ENCODE measurements around the gene RUVBL2.
"Not testable (repeated sequence)": the region's sequence is repeated elsewhere in the genome, so short reads cannot be mapped to it uniquely, and the experiment has no call there.

Gene RUVBL2

DNA sequence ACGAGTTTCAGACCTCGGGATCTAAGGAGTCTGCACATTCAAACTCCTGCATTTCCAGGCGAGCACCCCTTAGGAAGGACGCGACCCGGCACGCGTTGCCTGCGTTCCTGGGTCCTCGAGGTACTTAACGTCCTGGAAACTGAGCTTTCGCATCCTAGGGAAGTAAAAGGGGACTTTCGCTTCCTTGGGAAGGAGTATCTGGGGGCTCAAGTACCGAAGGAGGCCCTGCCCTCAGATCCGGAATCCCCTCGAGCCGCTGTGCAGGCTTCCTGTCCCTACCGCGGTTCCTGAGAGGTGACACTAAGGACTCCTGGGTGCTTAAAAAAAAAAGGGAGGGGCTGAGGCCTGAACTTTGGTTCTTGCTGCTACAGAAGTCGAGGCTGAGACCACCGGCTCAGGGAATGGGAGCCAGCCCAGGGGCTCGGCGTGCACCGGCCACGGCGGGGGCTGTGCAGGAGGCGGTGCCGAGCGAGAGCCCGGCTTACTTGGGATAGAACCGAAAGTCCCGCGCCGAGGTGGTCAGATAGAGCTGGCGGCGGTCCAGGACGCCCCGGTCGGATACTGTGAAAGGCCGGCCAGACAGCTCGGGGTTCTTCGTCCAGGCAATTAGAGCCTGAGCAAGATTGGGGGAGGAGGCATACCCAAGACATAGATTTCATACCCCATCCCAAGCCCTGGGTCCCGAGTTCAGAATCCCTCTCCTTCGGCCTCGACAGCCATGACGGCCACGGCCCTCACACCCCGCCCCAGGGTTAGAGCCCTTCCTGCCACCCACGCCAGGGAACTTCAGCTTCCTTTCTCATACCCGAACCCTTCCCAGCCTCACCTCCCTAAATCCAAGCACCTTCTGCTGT, 24.9 kb downstream of the RUVBL2 start:
- not testable (repeated sequence) for DNase-seq (ENCODE audit: low read depth)

DNA sequence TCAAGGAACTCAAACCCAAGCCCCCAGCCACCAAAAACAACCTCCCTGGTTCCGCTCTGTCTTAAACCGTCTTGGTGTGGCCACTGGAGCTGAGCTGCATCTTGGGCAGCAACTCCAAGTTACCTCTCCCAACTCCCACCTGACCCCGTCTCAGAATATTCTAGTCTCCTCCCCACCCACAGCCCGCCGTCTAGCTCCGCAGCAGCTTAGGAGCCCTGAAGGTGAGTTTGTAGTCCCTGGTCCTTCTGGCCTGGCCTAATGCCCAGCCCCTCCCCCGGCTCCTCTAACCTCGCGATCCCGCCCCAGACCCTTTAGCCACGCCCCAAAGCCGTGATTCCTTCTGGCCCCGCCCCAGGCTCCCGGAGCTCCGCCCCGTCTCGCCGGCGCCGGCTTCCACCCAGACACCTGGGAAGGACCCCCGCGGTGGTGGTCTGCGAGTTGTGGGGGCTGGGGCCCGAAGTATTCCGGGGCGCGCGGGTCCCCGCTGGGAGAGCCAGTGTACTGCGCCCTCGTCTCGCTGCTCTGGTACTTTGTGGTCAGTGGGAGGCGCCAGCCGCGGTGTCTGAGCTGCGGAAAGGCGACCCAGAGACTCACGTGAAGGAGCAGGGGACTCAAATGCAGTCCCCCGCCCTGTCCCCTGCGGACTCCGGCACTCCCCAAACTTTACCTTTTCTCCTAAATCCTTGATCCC, 25.7 kb downstream of the RUVBL2 start:
- DNase-seq (ENCODE audit: low read depth), result no peak

DNA sequence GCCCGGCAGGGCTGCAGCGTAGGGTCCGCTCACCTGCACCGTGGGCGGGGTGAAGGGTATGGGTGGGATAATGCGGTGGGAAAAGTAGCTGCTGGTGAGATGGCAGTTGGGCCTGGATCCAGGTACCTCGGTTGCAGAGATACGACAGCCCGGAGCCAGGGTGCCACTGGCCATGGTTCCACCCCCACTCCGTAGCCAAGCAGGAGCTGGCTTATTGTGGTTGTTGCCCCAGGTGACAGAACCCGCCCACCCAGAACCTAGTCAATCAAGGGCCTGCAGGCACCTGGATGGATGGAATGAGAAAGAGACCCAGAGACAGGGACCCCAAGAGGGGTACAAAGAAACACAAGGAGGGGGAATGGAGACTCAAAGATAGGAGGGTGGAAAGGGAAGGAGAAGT, 26.7 kb downstream of the RUVBL2 start:
- no peak for DNase-seq (ENCODE audit: low read depth)

DNA sequence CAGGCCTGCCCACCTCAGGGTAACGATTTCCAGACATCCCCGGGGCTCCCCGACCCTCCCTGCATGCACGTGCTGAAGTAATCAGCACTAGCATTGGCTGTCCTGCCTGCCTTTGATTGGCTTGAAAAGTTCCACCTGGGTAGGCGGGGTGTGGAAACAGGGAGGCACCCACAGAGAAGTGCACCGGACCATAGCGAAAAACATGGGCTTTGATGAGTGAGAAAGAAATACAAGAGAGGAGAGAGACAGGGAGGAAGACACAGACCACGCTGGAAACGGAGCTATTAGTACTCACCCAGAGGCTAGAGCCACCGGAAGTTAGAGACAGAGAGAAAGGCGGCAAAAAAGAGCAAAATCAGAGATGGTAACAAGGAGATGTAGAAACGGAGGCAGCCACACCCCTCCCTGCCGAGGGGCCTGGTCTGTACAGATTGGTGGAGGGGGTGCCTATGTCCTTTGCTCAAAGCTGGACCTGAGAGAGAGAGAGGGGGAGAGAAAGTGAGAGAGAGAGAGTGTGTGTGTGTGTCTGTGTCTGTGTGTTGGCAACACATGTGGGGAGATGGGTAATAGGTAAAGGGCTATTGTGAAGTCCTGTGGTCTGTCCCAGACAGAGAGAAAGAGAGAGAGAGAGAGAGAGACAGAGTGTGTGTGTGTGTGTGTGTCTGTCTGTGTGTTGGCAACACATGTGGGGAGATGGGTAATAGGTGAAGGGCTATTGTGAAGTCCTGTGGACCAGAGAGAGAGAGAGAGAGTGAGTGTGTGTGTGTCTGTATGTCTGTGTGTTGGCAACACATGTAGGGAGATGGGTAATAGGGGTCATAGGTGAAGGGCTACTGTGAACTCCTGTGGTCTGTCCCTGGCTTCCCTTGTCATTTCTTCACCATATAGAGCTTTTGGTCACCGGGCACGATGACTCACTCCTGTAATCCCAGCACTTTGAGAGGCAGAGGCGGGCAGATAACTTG, 27.5 kb downstream of the RUVBL2 start:
- no peak for DNase-seq (ENCODE audit: low read depth)

DNA sequence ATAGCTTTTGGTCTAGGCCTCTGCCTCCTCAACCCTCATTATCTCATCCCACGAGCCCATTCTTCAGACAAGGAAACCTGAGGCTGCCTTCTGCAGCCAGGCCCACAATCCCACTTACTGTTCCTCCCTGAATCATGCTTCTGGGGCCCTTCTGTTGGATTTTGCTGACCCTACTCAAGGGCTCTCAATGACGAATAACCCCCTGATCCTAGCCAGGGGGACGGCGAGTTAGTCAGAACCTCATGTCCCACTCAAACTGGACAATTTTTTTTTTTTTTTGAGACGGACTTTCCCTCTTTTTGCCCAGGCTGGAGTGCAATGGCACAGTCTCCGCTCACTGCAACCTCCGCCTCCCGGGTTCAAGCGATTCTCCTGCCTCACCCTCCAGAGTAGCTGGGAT, 28.4 kb downstream of the RUVBL2 start:
- DNase-seq (ENCODE audit: low read depth), result no peak

DNA sequence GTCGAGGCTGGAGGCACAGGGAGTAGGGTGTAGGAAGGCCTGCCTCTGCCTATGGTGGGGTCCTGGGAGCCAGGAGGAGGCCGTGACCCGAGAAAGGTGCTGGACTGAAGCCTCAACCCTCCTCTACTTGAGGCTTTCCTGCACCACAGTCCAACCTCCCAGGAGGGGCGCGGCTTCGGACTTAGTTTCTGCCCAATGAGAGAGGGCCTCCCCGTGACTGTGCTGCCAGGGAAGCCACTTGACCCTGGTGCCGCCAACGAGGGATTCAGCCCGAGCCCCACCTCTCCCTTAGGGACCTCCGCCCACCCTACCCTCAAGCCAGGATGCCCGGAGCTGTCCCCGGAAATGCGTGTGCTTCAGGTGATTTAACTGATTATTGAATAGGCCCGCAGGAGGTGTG, 30.5 kb downstream of the RUVBL2 start, which contains the start of gene CGB3:
Gene CGB3, minus strand, starts transcription at position 101 of the 400 bp plus-strand sequence. CDS start 362 bp downstream, outside the sequence.
- not testable (repeated sequence) for DNase-seq (ENCODE audit: low read depth)

DNA sequence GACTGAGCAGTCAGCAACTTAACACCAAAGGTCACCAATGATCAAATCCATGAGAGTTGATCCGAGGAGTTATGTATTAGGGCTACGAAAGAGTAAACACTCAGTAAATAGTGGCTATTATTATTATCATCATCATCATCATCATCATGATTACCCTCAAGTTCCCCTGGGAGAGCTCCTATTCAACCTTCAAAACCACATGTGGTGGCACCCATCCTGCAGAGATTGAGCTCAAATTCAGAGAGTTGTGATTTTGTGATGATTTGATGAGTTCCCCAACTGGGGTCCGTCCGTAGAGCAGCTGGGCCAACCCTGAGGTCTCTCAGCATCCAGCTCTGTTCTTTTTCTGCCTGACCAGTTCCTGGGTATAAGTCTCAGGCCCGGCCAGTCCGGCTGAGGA, 31.4 kb downstream of the RUVBL2 start:
- not testable (repeated sequence) for DNase-seq (ENCODE audit: low read depth)

DNA sequence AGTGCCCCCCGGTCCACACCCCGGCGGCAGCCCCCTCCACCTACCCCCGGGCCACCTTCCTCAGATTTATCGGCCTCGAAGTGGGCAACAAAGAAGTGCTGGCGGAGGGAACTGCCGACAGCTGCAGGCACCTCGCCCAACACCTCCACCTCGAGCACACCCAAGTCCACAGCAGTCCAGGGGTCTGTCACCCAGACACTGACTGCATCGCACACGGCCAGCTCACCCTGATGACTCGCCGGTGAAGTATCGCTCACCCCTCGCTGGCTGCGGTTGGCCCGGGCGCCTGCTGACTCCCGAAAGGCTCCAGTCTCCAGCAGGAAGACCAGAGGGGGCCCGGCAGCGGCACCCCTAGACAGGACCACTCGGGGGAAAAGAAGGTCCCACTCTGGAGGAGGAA, 31.9 kb downstream of the RUVBL2 start:
- DNase-seq (ENCODE audit: low read depth), result not testable (repeated sequence)

DNA sequence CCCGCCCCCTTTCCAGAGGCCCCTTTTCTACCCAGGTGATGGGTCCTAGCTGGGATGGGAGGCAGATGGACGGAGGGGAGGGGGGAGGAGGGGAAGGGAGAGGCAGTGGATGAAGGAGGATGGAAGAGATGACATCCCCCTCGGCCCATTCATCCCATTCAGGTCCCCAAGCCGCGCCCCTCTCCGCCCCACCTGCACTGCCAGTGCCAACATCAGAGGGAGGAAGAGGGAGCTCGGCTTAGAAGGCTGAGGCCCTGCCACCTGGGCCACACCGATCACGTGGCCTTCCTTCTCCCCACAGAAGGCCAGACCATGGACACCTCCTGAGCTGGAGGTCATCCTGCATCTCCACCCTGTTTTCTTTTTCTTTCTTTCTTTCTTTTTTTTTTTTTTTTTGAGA, 35.0 kb downstream of the RUVBL2 start:
- not testable (repeated sequence) for DNase-seq (ENCODE audit: low read depth)

DNA sequence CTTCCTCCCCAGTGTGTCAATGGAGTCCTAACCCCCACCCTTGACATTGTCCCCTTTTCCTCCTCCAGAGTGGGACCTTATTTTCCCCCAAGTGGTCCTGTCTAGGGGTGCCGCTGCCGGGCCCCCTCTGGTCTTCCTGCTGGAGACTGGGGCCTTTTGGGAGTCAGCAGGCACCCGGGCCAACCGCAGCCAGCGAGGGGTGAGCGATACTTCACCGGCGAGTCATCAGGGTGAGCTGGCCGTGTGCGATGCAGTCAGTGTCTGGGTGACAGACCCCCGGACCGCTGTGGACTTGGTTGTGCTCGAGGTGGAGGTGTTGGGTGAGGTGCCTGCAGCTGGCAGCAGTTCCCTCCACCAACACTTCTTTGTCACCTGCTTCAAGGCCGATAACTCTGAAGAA, 36.1 kb downstream of the RUVBL2 start:
- not testable (repeated sequence) for DNase-seq (ENCODE audit: low read depth)

DNA sequence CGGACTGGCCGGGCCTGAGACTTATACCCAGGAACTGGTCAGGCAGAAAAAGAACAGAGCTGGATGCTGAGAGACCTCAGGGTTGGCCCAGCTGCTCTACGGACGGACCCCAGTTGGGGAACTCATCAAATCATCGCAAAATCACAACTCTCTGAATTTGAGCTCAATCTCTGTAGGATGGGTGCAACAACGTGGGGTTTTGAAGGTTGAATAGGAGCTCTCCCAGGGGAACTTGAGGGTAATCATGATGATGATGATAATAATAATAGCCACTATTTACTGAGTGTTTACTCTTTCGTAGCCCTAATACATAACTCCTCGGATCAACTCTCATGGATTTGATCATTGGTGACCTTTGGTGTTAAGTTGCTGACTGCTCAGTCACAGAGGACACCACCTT, 36.6 kb downstream of the RUVBL2 start:
- not testable (repeated sequence) for DNase-seq (ENCODE audit: low read depth)

DNA sequence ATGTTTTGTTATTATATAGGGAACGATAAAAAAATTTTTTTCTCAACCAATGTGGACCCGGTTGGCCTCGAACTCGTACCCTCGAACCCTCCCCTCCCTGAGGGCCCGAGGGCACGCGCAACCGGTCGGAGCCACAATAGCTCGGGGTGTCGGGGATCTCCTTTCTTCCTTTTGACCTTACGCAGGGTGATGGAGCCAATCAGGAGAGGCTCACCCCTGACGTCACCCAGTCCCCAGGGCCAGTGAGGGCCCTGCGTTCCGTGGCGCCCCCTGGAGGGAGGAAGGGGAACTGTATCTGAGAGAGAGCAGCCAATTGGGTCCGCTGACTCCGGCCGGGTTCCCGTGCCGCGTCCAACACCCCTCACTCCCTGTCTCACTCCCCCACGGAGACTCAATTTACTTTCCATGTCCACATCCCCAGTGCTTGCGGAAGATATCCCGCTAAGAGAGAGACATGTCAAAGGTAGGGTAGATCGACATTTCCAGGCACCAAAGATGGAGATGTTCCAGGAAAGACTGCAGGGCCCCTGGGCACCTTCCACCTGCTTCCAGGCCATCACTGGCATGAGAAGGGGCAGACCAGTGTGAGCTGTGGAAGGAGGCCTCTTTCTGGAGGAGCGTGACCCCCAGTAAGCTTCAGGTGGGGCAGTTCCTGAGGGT, 38.1 kb downstream of the RUVBL2 start, which contains the start of gene CGB2:
Gene CGB2, plus strand, starts transcription at position 249 of the 660 bp plus-strand sequence. Its CDS starts 206 bp downstream, at position 455.
- DNase-seq (ENCODE audit: low read depth), result not testable (repeated sequence)

DNA sequence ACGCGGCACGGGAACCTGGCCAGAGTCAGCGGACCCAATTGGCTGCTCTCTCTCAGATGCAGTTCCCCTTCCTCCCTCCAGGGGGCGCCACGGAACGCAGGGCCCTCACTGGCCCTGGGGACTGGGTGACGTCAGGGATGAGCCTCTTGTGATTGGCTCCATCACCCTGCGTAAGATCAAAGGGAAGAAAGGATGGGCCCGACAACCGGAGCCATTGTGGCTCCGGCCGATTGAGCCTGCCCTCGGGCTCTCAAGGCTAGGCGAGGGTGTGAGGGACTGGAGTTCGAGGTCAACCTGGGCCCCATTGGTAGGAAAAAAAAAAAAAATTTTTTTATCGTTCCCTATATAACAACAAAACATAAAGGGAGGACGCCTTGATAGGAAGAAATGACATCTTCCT, 43.1 kb downstream of the RUVBL2 start, which contains the start of gene CGB1:
Gene CGB1, minus strand, starts transcription at position 81 of the 400 bp plus-strand sequence. CDS start 184 bp downstream, outside the sequence.
- not testable (repeated sequence) for DNase-seq (ENCODE audit: low read depth)

DNA sequence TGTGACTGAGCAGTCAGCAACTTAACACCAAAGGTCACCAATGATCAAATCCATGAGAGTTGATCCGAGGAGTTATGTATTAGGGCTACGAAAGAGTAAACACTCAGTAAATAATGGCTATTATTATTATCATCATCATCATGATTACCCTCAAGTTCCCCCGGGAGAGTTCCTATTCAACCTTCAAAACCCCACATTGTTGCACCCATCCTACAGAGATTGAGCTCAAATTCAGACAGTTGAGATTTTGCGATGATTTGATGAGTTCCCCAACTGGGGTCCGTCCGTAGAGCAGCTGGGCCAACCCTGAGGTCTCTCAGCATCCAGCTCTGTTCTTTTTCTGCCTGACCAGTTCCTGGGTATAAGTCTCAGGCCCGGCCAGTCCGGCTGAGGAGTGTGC, 44.4 kb downstream of the RUVBL2 start:
- DNase-seq (ENCODE audit: low read depth), result not testable (repeated sequence)

DNA sequence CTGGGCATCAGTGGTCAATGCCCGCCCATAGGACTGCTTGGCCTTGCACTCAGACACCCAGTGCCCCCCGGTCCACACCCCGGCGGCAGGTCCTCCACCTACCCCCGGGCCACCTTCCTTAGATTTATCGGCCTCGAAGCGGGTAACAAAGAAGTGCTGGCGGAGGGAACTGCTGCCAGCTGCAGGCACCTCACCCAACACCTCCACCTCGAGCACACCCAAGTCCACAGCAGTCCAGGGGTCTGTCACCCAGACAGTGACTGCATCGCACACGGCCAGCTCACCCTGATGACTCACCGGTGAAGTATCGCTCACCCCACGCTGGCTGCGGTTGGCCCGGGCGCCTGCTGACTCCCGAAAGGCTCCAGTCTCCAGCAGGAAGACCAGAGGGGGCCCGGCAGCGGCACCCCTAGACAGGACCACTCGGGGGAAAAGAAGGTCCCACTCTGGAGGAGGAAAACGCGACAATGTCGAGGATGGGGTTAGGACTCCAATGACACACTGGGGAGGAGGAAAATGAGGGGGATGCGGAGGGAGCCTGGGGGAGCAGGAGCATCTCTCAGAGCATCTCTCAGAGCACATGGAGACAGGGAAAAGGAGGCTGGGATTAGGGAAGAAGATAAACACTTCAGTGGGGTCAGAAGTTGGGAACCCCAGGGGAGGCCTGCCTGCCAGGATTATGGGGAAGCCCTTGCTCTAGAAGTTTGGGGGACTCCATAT, 45.0 kb downstream of the RUVBL2 start:
- not testable (repeated sequence) for DNase-seq (ENCODE audit: low read depth)

DNA sequence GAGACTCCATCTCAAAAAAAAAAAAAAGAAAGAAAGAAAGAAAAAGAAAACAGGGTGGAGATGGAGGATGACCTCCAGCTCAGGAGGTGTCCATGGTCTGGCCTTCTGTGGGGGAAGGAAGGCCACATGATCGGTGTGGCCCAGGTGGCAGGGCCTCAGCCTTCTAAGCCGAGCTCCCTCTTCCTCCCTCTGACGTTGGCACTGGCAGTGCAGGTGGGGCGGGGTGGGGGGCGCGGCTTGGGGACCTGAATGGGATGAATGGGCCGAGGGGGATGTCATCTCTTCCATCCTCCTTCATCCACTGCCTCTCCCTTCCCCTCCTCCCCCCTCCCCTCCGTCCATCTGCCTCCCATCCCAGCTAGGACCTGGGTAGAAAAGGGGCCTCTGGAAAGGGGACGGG, 46.0 kb downstream of the RUVBL2 start:
- not testable (repeated sequence) for DNase-seq (ENCODE audit: low read depth)

DNA sequence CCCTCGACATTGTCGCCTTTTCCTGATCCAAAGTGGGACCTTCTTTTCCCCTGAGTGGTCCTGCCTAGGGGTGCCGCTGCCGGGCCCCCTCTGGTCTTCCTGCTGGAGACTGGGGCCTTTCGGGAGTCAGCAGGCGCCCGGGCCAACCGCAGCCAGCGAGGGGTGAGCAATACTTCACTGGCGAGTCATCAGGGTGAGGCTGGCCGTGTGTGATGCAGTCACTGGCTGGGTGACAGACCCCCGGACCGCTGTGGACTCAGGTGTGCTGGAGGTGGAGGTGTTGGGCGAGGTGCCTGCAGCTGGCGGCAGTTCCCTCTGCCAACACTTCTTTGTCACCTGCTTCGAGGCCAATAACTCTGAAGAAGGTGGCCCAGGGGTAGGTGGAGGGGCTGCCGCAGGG, 48.5 kb downstream of the RUVBL2 start:
- no peak for DNase-seq (ENCODE audit: low read depth)

DNA sequence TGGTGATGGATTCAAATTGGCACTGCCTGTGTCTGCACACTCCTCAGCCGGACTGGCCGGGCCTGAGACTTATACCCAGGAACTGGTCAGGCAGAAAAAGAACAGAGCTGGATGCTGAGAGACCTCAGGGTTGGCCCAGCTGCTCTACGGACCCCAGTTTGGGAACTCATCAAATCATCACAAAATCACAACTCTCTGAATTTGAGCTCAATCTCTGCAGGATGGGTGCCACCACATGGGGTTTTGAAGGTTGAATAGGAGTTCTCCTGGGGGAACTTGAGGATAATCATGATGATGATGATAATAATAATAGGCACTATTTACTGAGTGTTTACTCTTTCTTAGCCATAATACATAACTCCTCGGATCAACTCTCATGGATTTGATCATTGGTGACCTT, 49.0 kb downstream of the RUVBL2 start:
- not testable (repeated sequence) for DNase-seq (ENCODE audit: low read depth)

DNA sequence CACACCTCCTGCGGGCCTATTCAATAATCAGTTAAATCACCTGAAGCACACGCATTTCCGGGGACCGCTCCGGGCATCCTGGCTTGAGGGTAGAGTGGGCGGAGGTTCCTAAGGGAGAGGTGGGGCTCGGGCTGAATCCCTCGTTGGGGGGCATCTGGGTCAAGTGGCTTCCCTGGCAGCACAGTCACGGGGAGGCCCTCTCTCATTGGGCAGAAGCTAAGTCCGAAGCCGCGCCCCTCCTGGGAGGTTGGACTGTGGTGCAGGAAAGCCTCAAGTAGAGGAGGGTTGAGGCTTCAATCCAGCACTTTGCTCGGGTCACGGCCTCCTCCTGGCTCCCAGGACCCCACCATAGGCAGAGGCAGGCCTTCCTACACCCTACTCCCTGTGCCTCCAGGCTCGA, 49.9 kb downstream of the RUVBL2 start, which contains the start of gene CGB5:
Gene CGB5, plus strand, starts transcription at position 301 of the 400 bp plus-strand sequence. CDS start 362 bp downstream, outside the sequence.
- not testable (repeated sequence) for DNase-seq (ENCODE audit: low read depth)

DNA sequence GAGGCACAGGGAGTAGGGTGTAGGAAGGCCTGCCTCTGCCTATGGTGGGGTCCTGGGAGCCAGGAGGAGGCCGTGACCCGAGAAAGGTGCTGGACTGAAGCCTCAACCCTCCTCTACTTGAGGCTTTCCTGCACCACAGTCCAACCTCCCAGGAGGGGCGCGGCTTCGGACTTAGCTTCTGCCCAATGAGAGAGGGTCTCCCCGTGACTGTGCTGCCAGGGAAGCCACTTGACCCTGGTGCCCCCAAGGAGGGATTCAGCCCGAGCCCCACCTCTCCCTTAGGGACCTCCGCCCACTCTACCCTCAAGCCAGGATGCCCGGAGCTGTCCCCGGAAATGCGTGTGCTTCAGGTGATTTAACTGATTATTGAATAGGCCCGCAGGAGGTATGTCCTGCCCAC, 55.3 kb downstream of the RUVBL2 start, which contains the start of gene CGB8:
Gene CGB8, minus strand, starts transcription at position 101 of the 400 bp plus-strand sequence. CDS start 372 bp downstream, outside the sequence.
- not testable (repeated sequence) for DNase-seq (ENCODE audit: low read depth)
